A549 (cell line): ENCODE measurements around the gene IL22RA2. TPM values are rescaled to one million over a fixed set of nuclear protein-coding genes. Genes with fewer than 3 reads are reported as not detected.
"Not testable (repeated sequence)": the region's sequence is repeated elsewhere in the genome, so short reads cannot be mapped to it uniquely, and the experiment has no call there.

Source experiments
- ATAC-seq, 2 experiments: fragments of 200-7000 bp in 1 of 2; fragments of >200 bp in 1 of 2; cut with Nextera tagmentation in 1 of 2; cut with Tn5 transposase in 1 of 2; 3 replicates each; pipeline versions ENCODE4 v1.8.0 to v1.9.1; 2018 to 2020; ENCODE audit warnings: mild to moderate bottlenecking in 1 of 2, moderate library complexity in 1 of 2
- CTCF ChIA-PET: fragments of 300-600 bp; sonication (Branson Sonifier 250); formaldehyde crosslinking; extraction: SDS; loops from one replicate; lab custom pipeline; 2021; ENCODE audit warnings: antibody characterized with exemption, inconsistent platforms; lab: Yijun Ruan, JAX
- POLR2A ChIA-PET: fragments of 350-600 bp; formaldehyde crosslinking; extraction: SDS; loops from one replicate; lab custom pipeline; 2021; ENCODE audit warnings: antibody characterized with exemption, inconsistent platforms; lab: Yijun Ruan, JAX
- DNase-seq, 2 experiments: peaks; one replicate each; pipeline versions ENCODE4 v3.0.0 to v3.0.0-alpha.2; 2011 to 2016; ENCODE audit warnings: low read depth in 1 of 2, low spot score in 1 of 2
- FAIRE-seq: peaks from 2 replicates; lab custom pipeline; 2011; peaks lifted over from hg19 to GRCh38; lab: Jason Lieb, UNC
- H3K27ac ChIP-seq, 2 experiments: fragments of >200 bp; sonication (Bioruptor Twin); formaldehyde crosslinking; 3 replicates each; pipeline ENCODE4 v1.5.1; 2016 to 2017
- H3K4me1 ChIP-seq: fragments of >200 bp; sonication (Bioruptor Twin); formaldehyde crosslinking; 3 replicates; pipeline ENCODE4 v1.6.1; 2016
- H3K4me2 ChIP-seq: fragments of >200 bp; sonication (Bioruptor Twin); formaldehyde crosslinking; 3 replicates; pipeline ENCODE4 v1.6.1; 2016
- H3K4me3 ChIP-seq: fragments of >200 bp; sonication (Bioruptor Twin); formaldehyde crosslinking; 3 replicates; pipeline ENCODE4 v1.5.1; 2016
- H3K9me3 ChIP-seq: fragments of >200 bp; sonication (Bioruptor Twin); formaldehyde crosslinking; 3 replicates; pipeline ENCODE4 v1.6.1; 2016
- CBX2 ChIP-seq: fragments of 200-600 bp; sonication (generic); IDR thresholded peaks from 2 replicates; pipeline ENCODE4 v1.6.1; 2016; ENCODE audit warnings: low read depth, mild to moderate bottlenecking, borderline replicate concordance
- CEBPB ChIP-seq, 2 experiments: fragments of >200 bp in 1 of 2; sonication (Bioruptor Twin) in 1 of 2; formaldehyde crosslinking in 1 of 2; IDR thresholded peaks; 2 replicates each; pipeline ENCODE4 v1.6.1; 2012 to 2016
- CHD2 ChIP-seq: fragments of 150-350 bp; IDR thresholded peaks from 2 replicates; pipeline ENCODE4 v1.6.1; 2014; ENCODE audit warnings: low read length; ENCODE audit not compliant: partially characterized antibody
- E2F6 ChIP-seq: IDR thresholded peaks from 2 replicates; pipeline ENCODE4 v1.6.1; 2012; ENCODE audit warnings: low read depth, borderline replicate concordance
- FOSB ChIP-seq: fragments of 250-450 bp; sonication (Bioruptor Pico); IDR thresholded peaks from 2 replicates; pipeline ENCODE4 v1.5.0; 2020; ENCODE audit warnings: mild to moderate bottlenecking, moderate library complexity
- HDAC2 ChIP-seq: fragments of 200-600 bp; sonication (generic); IDR thresholded peaks from 2 replicates; pipeline ENCODE4 v1.6.1; 2016
- HEYL ChIP-seq: fragments of 250-450 bp; sonication (Bioruptor Pico); IDR thresholded peaks from 2 replicates; pipeline ENCODE4 v1.8.0; 2021; ENCODE audit warnings: mild to moderate bottlenecking, moderate library complexity
- HOXA7 ChIP-seq: fragments of 250-450 bp; sonication (Bioruptor Pico); IDR thresholded peaks from 2 replicates; pipeline ENCODE4 v1.5.0; 2020; ENCODE audit warnings: mild to moderate bottlenecking, moderate library complexity
- HOXB13 ChIP-seq: fragments of 250-450 bp; sonication (Bioruptor Pico); IDR thresholded peaks from 2 replicates; pipeline ENCODE4 v1.5.0; 2020; ENCODE audit warnings: low read depth, mild to moderate bottlenecking, moderate library complexity
- JUN ChIP-seq, 2 experiments: fragments of >200 bp; sonication (Bioruptor Twin); formaldehyde crosslinking; IDR thresholded peaks; 2 replicates in 1 of 2; 3 replicates in 1 of 2; pipeline ENCODE4 v1.6.1; 2016 to 2017
- JUNB ChIP-seq: fragments of >200 bp; sonication (Bioruptor Twin); formaldehyde crosslinking; IDR thresholded peaks from 2 replicates; pipeline ENCODE4 v1.6.1; 2016
- MAFK ChIP-seq: fragments of 450-650 bp; IDR thresholded peaks from 2 replicates; pipeline ENCODE4 v1.6.1; 2014; ENCODE audit not compliant: partially characterized antibody
- PBX3 ChIP-seq: IDR thresholded peaks from 2 replicates; pipeline ENCODE4 v1.6.1; 2012
- POLR2A ChIP-seq: IDR thresholded peaks from 2 replicates; pipeline ENCODE4 v1.6.1; 2012; ENCODE audit warnings: mild to moderate bottlenecking, low read length
- RAD21 ChIP-seq, 2 experiments: fragments of >200 bp in 1 of 2; sonication (Bioruptor Twin) in 1 of 2; formaldehyde crosslinking in 1 of 2; IDR thresholded peaks in 1 of 2; conservative IDR thresholded peaks in 1 of 2; 2 replicates in 1 of 2; 3 replicates in 1 of 2; pipeline ENCODE4 v1.6.1; 2012 to 2018; ENCODE audit warnings: inconsistent platforms in 1 of 2
- RARB ChIP-seq: fragments of 250-450 bp; sonication (Bioruptor Pico); IDR thresholded peaks from 2 replicates; pipeline ENCODE4 v1.8.0; 2021; ENCODE audit warnings: mild to moderate bottlenecking, moderate library complexity
- RFX5 ChIP-seq: fragments of 450-650 bp; IDR thresholded peaks from 2 replicates; pipeline ENCODE4 v1.7.1; 2014; ENCODE audit warnings: antibody characterized with exemption, mild to moderate bottlenecking, moderate library complexity
- RNF2 ChIP-seq: fragments of 200-600 bp; sonication (generic); IDR thresholded peaks from 2 replicates; pipeline ENCODE4 v1.6.1; 2016; ENCODE audit warnings: low read depth, mild to moderate bottlenecking, antibody characterized with exemption, moderate library complexity, borderline replicate concordance
- SREBF2 ChIP-seq: fragments of 450-650 bp; IDR thresholded peaks from 2 replicates; pipeline ENCODE4 v1.6.1; 2014; ENCODE audit warnings: mild to moderate bottlenecking, moderate library complexity
- ZNF302 ChIP-seq: fragments of 250-450 bp; sonication (Bioruptor Pico); IDR thresholded peaks from 2 replicates; pipeline ENCODE4 v1.9.0; 2021; ENCODE audit warnings: inconsistent platforms, mild to moderate bottlenecking, moderate library complexity
- WGBS: methylation state at CpG from one replicate; pipeline ENCODE4 v1.1.6; 2017; ENCODE audit errors: missing lambda C conversion rate; 5-methylcytosine and 5-hydroxymethylcytosine counted together
- polyA plus RNA-seq, 4 experiments: library from polyadenylated mRNA; depleted of rRNA in 3 of 4; stranded (reverse); fragments of >200 nt; fragmentation: RNase III in 1 of 4; extraction: RNeasy Plus Mini Kit Qiagen cat#74134 plus additional on column Dnase treatment in 1 of 4; gene quantifications; 2 replicates in 3 of 4; 3 replicates in 1 of 4; pipeline ENCODE4 v1.2.3, GENCODE V29; 2011 to 2017
- TF ChIP-seq, protein P1 (sequence below): fragments of 200-600 bp; sonication (generic); IDR thresholded peaks from 2 replicates; pipeline ENCODE4 v1.6.1; 2016; ENCODE audit warnings: antibody characterized with exemption, mild to moderate bottlenecking, moderate library complexity
- TF ChIP-seq, protein P2 (sequence below): fragments of >200 bp; sonication (Bioruptor Twin); formaldehyde crosslinking; IDR thresholded peaks from 3 replicates; pipeline ENCODE4 v1.6.1; 2016
- TF ChIP-seq, protein P3 (sequence below): fragments of 450-650 bp; IDR thresholded peaks from 2 replicates; pipeline ENCODE4 v1.6.1; 2014; ENCODE audit warnings: antibody characterized with exemption

IL22RA2 gene
- polyA plus RNA-seq, 2 of the 4 experiments (the other 2 are of a cell fraction), result not detected

GRCh38 chr6:137208279-137208678 lies 34.8 kb upstream of the IL22RA2 start:
- no peak for ATAC-seq

GRCh38 chr6:137207457-137207856 lies 34.0 kb upstream of the IL22RA2 start:
- H3K27ac ChIP-seq, POLR2A ChIA-PET, CTCF ChIA-PET, H3K4me3 ChIP-seq, FAIRE-seq, H3K9me3 ChIP-seq, H3K4me2 ChIP-seq, DNase-seq, ATAC-seq: not testable (repeated sequence)
- WGBS, result 91% methylated on average over 3 of the region's 3 CpGs
- H3K4me1 ChIP-seq, result peaks cover 18% of the 10 kb centered on the region

More at GRCh38 chr6:137208279-137208678, 34.8 kb upstream of the IL22RA2 start:
- H3K4me3 ChIP-seq, result no peak overlapping the region
- TF ChIP-seq PBX3 (no peak), HDAC2 (no peak), ZNF302 (no peak), HOXA7 (CRISPR knock-in tag) (no peak), JUN (IDR thresholded peaks at IDR 0.05) (no peak), POLR2A (no peak), FOSB (CRISPR knock-in tag) (no peak), RFX5 (no peak), HOXB13 (no peak), RNF2 (no peak), SREBF2 (no peak), JUNB (no peak)
- TF ChIP-seq, protein P1, sequence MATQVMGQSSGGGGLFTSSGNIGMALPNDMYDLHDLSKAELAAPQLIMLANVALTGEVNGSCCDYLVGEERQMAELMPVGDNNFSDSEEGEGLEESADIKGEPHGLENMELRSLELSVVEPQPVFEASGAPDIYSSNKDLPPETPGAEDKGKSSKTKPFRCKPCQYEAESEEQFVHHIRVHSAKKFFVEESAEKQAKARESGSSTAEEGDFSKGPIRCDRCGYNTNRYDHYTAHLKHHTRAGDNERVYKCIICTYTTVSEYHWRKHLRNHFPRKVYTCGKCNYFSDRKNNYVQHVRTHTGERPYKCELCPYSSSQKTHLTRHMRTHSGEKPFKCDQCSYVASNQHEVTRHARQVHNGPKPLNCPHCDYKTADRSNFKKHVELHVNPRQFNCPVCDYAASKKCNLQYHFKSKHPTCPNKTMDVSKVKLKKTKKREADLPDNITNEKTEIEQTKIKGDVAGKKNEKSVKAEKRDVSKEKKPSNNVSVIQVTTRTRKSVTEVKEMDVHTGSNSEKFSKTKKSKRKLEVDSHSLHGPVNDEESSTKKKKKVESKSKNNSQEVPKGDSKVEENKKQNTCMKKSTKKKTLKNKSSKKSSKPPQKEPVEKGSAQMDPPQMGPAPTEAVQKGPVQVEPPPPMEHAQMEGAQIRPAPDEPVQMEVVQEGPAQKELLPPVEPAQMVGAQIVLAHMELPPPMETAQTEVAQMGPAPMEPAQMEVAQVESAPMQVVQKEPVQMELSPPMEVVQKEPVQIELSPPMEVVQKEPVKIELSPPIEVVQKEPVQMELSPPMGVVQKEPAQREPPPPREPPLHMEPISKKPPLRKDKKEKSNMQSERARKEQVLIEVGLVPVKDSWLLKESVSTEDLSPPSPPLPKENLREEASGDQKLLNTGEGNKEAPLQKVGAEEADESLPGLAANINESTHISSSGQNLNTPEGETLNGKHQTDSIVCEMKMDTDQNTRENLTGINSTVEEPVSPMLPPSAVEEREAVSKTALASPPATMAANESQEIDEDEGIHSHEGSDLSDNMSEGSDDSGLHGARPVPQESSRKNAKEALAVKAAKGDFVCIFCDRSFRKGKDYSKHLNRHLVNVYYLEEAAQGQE, result no peak
- TF ChIP-seq, protein P2, sequence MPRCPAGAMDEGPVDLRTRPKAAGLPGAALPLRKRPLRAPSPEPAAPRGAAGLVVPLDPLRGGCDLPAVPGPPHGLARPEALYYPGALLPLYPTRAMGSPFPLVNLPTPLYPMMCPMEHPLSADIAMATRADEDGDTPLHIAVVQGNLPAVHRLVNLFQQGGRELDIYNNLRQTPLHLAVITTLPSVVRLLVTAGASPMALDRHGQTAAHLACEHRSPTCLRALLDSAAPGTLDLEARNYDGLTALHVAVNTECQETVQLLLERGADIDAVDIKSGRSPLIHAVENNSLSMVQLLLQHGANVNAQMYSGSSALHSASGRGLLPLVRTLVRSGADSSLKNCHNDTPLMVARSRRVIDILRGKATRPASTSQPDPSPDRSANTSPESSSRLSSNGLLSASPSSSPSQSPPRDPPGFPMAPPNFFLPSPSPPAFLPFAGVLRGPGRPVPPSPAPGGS, result no peak
- TF ChIP-seq, protein P3, sequence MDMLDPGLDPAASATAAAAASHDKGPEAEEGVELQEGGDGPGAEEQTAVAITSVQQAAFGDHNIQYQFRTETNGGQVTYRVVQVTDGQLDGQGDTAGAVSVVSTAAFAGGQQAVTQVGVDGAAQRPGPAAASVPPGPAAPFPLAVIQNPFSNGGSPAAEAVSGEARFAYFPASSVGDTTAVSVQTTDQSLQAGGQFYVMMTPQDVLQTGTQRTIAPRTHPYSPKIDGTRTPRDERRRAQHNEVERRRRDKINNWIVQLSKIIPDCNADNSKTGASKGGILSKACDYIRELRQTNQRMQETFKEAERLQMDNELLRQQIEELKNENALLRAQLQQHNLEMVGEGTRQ, result no peak
- TF ChIP-seq, all 56 proteins: peak for 0
- CTCF ChIA-PET, result no interaction called here
- Histone ChIP-seq H3K9me3 (peaks cover 6% of the 10 kb centered on the region; the same call in 1 of the 3 replicates), H3K4me2 (no peak overlapping the region), H3K4me1 (peaks cover 18% of the 10 kb centered on the region), H3K27ac (no peak overlapping the region)
- WGBS, result 98% methylated on average over 7 of the region's 7 CpGs
- FAIRE-seq, result no peak
- POLR2A ChIA-PET, result no interaction called here
- no peak for DNase-seq

DNA sequence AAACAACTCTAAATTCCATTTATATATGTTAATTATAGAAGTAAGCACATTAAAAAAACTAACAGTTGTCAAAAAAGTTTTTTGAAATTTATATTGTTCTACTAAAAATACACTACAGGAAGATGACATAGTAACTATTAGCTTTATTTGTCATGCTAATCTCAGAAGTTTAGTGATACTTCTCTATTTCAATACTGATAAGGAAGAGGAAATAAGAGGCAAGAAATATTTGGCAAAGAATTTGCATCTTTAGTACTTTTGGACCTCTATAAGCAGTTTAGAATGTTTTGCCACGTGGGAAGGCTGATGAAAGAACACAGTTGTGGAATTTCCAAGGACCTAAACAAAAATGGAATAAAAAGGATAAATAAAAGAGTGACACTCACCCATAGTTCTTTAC lies 33.1 kb upstream of the IL22RA2 start:
- Histone ChIP-seq H3K4me1 (peaks cover 16% of the 10 kb centered on the region), H3K9me3 (peaks cover 6% of the 10 kb centered on the region; the same call in 1 of the 3 replicates), H3K27ac (no peak overlapping the region), H3K4me3 (no peak overlapping the region), H3K4me2 (no peak overlapping the region)
- FAIRE-seq, result no peak
- CTCF ChIA-PET, result interaction anchor here (0.7 kb wide), 1 partner anchor 41 kb away, joined by 3 read pairs; no protein-coding TSS in a partner anchor
- TF ChIP-seq CEBPB (IDR thresholded peaks at IDR 0.05), result no peak
- no peak for TF ChIP-seq CBX2
- no peak for TF ChIP-seq HEYL (CRISPR knock-in tag)
- TF ChIP-seq E2F6, result no peak
- TF ChIP-seq MAFK, result no peak
- TF ChIP-seq CHD2, result no peak
- no peak for TF ChIP-seq JUN (IDR thresholded peaks at IDR 0.05)
- TF ChIP-seq RARB (CRISPR knock-in tag), result no peak
- TF ChIP-seq RAD21 (conservative IDR thresholded peaks at IDR 0.05 in 1 of 2, IDR thresholded peaks at IDR 0.05 in 1 of 2), result no peak
- ATAC-seq, result no peak
- POLR2A ChIA-PET, result no interaction called here
- WGBS, result 83% methylated on average over 1 of the region's 1 CpG
- DNase-seq, result no peak
